HEK293T (cell line): Measurements from ENCODE around the gene SMPDL3B.

Source experiments
- ARNT ChIP-seq: fragments of 450-650 bp; IDR thresholded peaks from 2 replicates; pipeline ENCODE4 v1.6.1; 2017; ENCODE audit warnings: mild to moderate bottlenecking
- BHLHE40 ChIP-seq: fragments of 450-650 bp; IDR thresholded peaks from 2 replicates; pipeline ENCODE4 v1.6.1; 2016; ENCODE audit warnings: mild to moderate bottlenecking, moderate library complexity, borderline replicate concordance
- CTBP1 ChIP-seq: fragments of 450-650 bp; IDR thresholded peaks from 2 replicates; pipeline ENCODE4 v1.6.1; 2016; ENCODE audit warnings: borderline replicate concordance
- ELF4 ChIP-seq: fragments of 450-650 bp; IDR thresholded peaks from 2 replicates; pipeline ENCODE4 v1.6.1; 2017; ENCODE audit warnings: antibody characterized with exemption
- FOXA1 ChIP-seq: fragments of 450-650 bp; IDR thresholded peaks from 2 replicates; pipeline ENCODE4 v1.6.1; 2016; ENCODE audit warnings: mild to moderate bottlenecking
- FOXK2 ChIP-seq: fragments of 450-650 bp; IDR thresholded peaks from 2 replicates; pipeline ENCODE4 v1.6.1; 2016; ENCODE audit warnings: mild to moderate bottlenecking
- FOXM1 ChIP-seq: fragments of 450-650 bp; IDR thresholded peaks from 2 replicates; pipeline ENCODE4 v1.6.1; 2017; ENCODE audit warnings: mild to moderate bottlenecking, borderline replicate concordance
- HDGF ChIP-seq: fragments of 450-650 bp; IDR thresholded peaks from 2 replicates; pipeline ENCODE4 v1.6.1; 2017; ENCODE audit warnings: antibody characterized with exemption, borderline replicate concordance
- NFRKB ChIP-seq: fragments of 450-650 bp; IDR thresholded peaks from 2 replicates; pipeline ENCODE4 v1.6.1; 2016; ENCODE audit warnings: mild to moderate bottlenecking, moderate library complexity
- SP1 ChIP-seq: fragments of 450-650 bp; IDR thresholded peaks from 2 replicates; pipeline ENCODE4 v1.6.1; 2017
- TF ChIP-seq, protein P1 (sequence below): fragments of 450-650 bp; IDR thresholded peaks from 2 replicates; pipeline ENCODE4 v1.6.1; 2016

DNA sequence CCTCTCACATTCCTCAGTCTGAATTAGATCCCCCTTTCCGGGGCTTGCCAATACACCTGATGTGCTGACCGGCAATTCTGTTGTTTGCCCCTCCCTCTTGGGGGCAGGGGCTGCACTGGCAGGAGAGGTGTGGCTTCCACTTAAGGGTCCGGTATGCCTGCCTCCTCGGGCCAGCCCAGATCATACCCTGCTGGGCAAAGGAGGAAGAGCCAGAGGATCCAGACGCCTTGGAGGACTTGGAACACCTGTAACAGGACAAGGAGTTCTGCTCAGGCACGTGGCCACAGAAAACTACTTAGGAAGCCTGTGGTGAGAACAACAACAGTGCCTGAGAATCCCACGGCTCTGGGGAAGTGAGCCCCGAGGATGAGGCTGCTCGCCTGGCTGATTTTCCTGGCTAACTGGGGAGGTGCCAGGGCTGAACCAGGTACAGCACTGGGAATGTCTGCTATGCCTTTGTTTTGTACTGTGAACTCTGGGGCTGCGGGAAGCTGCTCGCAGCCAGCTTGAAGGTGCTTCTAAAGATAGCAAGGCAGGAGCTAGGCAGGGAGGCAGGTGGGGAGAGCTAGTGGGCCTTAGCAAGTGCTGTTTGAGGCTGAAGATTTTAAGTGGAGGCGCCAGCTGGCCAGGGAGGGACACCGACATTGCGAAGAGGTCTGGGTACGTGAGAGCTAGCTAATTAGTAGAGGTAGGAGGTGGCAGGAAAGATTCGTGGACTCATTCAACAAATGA, at the start of gene SMPDL3B:
- TF ChIP-seq BHLHE40 (no peak), FOXM1 (no peak), ELF4 (no peak), FOXA1 (no peak), CTBP1 (no peak), SP1 (no peak), FOXK2 (no peak), NFRKB (no peak), HDGF (no peak), ARNT (no peak)
- TF ChIP-seq, protein P1, sequence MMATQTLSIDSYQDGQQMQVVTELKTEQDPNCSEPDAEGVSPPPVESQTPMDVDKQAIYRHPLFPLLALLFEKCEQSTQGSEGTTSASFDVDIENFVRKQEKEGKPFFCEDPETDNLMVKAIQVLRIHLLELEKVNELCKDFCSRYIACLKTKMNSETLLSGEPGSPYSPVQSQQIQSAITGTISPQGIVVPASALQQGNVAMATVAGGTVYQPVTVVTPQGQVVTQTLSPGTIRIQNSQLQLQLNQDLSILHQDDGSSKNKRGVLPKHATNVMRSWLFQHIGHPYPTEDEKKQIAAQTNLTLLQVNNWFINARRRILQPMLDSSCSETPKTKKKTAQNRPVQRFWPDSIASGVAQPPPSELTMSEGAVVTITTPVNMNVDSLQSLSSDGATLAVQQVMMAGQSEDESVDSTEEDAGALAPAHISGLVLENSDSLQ: no peak
